ENCODE data around the gene ADGRG1.

DNA sequence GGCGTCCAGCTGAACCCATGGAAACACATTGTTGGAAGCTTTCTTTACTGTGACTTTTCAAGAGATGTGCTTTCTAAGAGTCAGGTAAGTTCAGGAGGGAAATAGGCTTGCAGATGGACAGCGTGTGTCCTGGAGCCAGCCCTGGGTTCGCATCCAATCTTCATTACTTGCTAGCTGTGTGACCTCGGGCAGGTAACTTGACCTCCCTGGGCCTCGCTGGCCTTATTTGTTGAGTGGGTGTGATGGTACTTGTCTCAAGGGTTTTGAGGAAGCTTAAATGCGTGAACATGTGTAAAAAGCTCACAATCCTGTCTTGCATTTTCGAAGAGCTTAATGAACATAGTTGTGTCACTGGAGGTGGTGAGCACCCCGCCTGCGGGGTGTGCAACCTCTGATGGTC is 11.8 kb downstream of the ADGRG1 start:
- TF ChIP-seq, protein P1, sequence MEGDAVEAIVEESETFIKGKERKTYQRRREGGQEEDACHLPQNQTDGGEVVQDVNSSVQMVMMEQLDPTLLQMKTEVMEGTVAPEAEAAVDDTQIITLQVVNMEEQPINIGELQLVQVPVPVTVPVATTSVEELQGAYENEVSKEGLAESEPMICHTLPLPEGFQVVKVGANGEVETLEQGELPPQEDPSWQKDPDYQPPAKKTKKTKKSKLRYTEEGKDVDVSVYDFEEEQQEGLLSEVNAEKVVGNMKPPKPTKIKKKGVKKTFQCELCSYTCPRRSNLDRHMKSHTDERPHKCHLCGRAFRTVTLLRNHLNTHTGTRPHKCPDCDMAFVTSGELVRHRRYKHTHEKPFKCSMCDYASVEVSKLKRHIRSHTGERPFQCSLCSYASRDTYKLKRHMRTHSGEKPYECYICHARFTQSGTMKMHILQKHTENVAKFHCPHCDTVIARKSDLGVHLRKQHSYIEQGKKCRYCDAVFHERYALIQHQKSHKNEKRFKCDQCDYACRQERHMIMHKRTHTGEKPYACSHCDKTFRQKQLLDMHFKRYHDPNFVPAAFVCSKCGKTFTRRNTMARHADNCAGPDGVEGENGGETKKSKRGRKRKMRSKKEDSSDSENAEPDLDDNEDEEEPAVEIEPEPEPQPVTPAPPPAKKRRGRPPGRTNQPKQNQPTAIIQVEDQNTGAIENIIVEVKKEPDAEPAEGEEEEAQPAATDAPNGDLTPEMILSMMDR (IDR thresholded peaks at IDR 0.05), result no peak
- TF ChIP-seq POLR2A (IDR thresholded peaks at IDR 0.05), result no peak

Data from vagina (tissue), 2 donors.